NK-92 treated with Interleukin-12 subunit alpha and Interleukin-12 subunit beta, amount 100 ng/mL, for 24 hours (cell line): ENCODE measurements around the gene SIRPG.
"Not testable (repeated sequence)": the region's sequence is repeated elsewhere in the genome, so short reads cannot be mapped to it uniquely, and the experiment has no call there.

Experiments
- DNase-seq: peaks from one replicate; lab custom pipeline; 2025; lab: John Stamatoyannopoulos, UW

SIRPG gene

DNA sequence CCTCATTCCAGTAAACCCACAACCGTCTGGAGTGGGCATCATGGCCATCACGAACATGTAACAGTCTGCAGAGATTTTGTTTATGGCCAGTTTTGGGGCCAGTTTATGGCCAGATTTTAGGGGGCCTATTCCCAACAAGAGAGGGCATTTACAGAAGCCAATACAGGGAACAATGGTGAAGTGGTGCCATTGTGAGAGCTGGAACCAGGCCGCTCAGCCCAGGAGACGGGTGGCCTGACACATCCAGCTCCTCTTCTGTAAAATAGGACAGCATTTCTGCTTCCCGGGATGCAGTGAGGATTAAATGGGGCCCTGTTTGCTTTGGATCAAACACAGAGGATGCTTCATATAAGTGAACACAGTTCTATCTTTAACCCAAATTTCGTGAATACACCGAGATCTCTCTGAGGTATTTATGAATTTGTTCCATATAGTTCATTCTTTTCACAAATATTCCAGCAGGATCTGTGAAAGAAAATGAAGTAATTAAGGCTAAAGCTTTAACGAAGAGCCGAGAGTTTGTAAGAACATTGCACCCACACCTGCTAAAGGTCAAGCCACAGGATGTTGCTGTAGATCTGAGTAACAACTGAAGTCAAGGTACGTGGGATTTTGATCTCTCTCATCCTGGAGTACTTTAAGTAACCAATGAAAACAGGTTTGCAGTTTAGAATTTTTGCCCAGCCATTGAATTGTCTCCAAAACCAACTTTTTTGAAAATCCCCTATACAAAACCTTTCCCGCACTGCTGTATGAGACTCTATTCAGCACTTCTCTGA, 14.5 kb upstream of the SIRPG start:
- DNase-seq = no peak

DNA sequence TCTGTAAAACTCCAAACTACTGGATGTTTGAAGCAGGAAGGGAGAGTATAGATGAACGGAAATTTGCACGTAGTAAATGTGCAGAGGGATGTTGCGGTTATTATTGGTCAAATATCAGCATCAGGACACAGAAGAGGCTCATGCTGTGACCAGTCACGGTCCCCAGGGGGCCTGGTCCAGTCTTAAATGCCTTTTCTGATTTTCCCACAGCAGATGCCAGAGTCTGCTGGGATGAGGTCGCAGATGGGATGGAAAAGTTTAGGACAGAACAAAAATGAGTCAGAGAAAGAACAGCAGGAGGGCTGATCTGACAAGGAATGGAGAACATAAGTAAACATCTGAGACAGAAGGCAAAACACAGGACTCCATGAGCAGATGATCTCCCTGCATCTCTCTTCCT, 11.7 kb upstream of the SIRPG start:
- no peak for DNase-seq

DNA sequence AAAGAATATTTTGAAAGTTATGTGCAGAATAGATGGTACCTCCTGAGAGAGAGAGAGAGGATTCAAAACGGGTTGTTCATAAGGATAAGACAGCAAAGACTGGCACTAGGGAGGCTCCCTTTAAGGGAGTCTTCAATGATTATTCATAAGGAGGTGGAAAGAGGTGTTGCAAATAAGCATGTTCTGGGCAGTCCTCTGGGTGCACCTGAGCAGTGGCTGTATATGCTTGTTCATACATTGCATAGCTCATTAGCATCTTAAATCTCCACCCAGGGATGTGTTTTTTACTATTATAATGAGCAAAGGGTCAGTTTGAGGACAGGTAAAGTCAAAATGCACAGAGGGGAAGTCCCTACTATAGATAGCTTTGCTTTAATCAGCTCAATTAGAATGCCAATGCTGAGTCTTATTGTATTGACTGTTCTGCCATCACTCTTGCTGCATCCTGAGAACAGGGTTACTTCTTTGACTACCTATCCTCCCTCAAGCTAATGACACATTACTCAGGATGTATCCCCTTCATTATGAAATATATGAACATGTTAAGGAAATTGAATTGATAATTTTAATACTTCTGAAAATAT, 10.0 kb upstream of the SIRPG start:
- no peak for DNase-seq

DNA sequence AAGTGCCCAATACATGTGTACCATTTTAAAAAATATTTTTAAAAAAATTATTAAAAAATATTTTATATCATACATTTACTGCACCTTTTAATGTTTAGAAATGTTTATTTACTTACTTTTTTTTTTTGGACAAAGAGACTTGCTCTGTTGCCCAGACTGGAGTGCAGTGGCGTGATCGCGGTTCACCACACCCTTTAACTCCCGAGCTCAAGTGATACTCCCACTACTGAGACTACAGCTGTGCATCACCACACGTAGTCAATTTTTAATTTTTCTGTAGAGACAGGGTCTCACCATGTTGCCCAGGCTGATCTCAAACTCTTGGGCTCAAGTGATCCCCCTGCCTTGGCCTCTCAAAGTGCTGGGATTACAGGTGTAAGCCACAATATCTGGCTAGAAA, 9.2 kb upstream of the SIRPG start:
- no peak for DNase-seq

DNA sequence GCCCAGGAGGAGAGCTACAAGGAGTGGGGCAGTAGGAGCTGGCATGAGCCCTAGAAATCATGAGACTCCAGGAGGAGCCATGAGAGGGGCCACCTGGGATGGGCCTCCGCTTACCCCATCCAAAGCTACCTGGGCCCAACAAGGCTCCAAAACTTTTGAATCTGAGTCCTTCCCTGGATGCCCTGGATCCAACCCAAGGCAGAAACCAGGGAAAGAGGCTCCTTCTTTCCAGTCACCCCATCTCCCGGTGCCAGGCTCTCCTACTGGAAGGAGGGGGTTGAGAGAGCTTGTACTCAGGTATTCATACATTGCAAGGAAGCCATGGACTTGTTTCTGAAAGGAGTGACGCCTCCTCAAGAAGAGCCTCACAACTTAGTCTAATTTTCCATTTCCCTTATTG, 7.8 kb upstream of the SIRPG start:
- no peak for DNase-seq

DNA sequence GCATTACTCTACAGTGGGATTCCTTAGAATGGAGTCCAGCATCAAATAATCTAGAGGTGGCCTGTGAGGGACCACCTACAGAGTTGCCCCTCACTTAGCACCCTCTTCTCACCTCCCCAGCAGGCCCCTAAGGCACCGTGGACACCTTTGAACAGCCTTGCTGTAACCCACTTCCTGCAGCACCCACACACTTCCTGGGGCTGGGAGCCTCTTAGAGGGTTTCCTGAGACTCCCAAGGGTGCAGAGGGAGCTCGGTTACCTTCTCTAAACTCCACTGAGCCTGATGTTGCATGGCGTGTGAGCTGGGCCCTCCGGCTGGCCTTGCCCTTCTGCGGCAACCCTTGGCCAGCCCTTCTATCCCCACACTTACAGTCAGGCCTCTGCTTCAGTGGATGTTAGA, 7.3 kb upstream of the SIRPG start:
- peak; percentile 60 for DNase-seq

DNA sequence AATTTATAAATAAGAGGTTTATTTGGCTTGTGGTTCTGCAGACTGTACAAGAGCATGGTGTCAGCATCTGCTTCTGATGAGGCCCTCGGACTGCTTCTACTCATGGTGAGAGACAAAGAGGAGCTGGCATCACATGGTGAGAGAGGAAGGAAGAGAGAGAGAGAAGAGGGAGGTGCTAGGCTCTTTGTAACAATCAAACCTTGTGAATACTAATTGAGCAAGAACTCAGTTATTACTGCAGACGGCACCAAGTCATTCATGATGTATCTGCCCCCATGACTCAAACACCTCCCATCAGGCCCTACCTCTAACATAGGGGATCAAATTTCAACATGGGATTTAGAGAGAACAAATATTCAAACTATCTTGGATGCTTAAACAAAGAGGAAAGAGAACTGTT, 6.3 kb upstream of the SIRPG start:
- DNase-seq = no peak

DNA sequence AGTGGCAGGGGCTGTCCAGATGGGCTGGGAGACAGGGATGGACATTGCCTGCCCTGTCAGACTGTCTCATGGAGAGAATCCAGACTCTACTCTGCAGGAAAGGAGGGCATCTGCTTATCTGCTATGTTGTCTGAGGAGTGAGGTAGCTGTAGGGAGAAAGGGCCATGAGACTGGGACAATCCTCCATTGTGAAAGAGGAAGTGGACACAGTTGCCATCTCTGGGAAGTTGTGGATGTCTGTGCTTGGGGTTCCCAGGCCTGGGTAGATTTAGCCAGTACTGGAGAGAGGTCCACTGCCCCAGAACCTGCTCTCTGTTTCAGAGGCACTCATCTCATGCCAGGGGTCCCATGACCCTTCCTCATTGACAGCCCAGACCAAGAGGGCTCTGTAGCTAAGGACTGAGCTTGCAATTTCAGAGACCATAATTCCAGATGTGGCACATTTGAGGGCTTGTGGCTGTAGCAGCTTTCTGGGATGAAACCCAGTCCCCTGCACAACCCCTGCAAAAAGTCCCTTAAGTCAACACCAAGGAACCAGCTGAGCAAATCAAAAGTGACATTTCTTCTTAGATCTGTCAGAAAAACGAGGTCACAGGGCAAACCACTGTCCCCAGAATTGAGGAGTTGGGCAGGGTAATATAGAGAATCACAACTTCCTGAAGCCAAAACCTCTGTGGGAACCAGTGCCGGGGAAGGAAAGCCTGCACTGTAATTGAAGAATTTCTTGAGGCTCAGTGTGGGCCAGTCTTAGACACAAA, 4.1 kb upstream of the SIRPG start:
- DNase-seq = no peak

DNA sequence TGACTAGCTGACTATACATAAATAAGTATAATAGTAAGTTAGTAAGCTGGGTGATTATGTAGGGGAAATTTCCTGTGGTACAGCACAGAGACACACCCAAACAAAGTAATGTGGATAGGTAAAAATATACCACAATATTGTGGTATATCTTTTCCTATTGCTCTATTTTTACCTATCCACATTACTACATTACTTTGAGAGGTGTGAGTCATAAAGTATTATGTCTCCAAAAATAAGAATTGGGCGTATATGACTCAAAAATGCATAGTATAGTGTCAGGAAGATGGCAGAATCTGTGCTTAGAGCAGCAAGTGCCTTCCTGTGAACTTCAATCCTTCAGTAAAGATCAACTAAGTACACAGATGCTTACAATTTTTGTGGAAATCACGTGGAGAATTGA, 2.7 kb upstream of the SIRPG start:
- no peak for DNase-seq

DNA sequence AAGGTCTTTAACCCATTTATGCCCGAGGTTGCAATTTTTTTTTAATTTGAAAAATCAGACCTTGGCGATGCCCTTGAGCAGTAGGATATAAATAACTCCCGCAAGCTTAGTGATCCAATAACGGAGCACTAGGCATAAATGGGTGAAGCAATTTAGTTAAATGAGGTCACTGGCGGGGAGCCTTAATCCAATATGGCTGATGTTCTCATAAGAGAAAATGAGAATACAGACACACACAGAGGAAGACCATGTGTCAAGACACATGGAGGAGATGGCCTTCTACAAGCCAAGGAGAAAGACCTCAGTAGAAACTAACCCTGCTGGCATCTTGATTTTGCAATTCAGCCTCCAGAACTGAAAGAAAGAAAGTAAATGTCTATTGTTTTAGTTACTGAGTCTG, 735 bp downstream of the SIRPG start:
- no peak for DNase-seq

DNA sequence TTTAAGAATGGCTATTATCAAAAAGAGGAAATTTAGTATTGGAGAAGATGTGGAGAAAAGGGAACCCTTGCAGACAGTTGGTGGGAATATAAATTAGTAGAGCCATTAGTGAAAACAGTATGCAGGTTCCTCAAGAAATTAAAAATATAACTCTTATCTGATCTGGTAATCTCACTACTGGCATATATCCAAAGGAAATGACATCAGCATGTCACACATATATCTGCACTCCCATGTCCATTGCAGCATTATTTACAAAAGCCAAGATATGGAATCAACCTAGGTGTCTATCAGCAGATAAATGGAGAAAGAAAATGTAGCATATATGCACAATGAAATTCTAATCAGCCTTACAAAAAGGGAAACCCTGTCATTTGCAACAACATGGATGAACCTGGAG, 2.6 kb downstream of the SIRPG start:
- DNase-seq = no peak

DNA sequence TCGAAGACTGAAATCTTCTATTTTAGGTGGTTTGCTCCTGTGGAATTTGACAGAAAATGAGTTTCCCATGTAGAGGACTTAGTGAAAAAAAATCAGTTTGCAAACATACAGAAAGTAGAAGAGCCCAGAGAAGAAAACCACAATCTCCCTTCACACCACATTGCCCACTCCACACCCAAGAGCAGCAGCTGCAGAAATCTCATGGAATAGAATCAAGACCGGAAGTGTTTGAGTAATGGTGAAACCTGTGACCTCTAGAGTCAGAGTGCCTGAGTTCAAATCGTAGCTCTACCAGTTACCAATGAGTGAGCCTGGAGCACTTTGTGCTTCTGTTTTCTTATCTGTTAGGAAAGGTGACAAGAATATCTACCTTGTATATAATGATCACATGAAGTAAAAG, 4.6 kb downstream of the SIRPG start:
- no peak for DNase-seq

DNA sequence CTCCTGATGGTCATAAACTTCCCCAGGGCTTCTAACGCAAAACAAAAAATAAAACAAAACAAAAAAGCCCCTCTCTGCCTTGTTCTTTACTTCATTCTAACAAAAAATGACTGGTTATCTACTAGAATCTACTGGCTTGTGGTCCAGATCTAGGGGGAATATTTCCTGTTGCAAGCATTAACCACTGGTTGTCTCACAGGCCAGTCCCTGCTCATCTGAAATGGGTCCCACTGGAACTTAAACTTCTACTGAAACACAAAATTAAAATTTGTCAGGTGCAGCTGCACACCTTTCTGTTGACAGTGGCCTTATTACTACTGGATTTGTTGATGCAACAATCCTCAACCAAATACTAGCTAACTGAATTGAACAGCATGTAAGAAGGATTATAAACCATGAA, 5.5 kb downstream of the SIRPG start:
- DNase-seq = no peak

DNA sequence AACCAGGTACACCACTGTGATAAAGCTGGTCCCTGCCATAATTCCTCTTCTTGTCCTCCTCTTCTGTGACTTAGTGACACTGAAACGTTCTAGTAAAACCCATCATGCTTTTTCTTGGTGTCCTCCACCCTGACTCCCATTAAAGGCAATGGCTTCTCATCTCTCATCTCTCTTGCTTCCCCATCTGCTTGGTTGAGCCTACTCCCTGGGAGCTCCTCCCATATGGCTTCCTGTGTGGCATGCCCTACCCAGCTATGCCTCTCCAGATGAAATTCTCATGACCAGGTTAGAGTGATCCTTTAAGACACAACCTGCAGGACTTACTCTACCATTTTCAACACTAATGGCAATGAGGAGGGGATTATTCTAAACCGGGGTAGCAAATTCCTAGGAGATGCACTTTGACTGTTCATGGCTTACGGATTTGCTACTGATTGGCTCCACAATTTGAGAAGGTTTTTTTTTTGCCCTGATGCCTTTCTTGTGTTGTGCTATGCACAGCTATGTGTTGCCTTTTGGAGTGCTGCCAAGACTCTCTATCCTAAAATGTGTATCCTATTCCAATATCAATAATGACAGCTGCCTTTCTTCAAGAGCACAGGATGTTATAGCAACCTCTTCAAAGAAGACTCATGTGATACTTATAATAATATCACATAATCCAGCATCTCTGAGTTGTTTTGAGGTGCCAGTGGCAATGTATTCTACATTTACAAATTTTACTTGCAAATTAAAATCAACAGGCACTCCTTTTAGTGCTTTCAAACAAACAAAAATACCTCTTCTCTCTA, 6.1 kb downstream of the SIRPG start:
- no peak for DNase-seq

DNA sequence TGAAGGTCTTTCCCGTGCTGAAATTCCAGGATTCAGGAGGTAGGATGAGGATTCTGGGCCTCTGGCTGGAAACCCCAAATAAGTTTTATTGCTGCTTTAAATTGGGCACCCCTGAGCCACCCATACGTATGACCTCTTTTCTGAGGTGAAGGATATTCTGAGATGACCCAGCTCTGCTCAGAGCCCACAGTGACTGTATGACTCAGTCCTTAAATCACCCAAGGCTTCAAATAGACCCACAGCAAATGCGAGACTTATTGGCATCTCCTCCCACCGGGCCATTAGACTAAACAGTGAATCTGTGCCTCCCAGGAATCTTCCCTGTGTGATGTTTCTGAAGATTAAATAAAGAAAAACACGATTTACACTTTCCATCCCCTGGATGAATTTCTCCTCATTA, 9.5 kb downstream of the SIRPG start:
- DNase-seq = no peak

DNA sequence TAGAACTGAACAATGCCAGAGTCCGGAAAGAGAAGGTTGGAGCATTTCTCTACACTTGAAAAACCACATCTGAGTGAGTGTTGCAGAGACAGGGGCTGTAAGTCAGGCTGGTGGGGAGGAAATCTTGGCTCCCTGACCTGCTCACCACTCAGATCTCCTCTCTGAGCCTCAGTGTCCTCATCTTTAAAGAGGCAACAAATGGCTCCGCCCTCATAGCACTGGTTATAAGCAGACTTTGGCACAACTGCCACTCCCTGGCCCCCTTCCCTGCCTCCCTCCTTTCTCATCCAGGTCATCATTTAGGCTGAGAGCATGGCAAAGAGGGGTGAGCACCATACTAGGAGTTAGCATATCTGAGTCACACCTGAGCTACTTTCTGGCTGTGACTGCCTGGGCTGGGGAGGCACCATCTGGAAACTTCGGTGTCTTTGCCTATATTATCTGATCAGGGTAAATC, 10.6 kb downstream of the SIRPG start:
- no peak for DNase-seq

DNA sequence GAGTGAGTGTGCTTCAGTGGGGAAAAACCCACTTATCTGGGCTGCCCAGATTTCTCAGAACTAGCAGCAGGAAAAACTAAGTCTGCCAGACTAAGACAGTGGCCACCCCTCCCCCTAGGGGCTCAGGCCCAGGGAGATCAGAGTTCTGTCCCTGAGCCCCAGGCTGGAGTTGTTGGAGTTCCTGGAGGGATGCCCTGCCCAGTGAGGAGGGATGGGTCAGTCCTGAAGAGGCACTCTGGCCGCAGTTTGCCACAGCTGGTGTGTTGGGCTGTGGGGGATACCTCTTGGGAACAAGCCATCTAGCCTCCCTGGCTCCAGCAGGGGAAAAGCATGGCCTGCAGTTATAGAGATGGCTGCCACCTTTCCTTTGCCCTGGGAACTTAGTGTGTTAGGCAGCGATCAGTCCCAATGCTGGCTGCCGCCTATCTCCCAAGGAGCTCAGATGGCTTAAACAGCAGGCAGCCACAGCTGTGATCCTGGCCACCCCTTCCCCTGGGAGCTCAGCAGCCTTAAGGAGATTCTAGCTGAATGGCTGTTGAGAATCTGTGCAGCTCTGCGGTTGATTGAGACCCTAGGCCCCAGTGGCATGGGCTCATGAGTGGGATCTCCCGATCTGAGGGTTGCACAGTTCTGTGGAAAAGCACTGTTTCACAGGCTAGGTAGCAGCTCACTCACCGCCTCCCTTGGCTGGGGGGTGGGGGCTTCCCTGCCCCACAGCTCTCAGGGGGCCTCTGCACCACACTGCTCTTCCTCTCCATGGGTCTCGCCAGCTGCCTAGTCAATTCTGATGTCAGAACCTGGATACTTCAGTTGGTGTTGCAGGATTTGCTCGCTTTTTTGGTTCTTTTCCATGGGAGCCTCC, 13.2 kb downstream of the SIRPG start:
- DNase-seq = no peak

DNA sequence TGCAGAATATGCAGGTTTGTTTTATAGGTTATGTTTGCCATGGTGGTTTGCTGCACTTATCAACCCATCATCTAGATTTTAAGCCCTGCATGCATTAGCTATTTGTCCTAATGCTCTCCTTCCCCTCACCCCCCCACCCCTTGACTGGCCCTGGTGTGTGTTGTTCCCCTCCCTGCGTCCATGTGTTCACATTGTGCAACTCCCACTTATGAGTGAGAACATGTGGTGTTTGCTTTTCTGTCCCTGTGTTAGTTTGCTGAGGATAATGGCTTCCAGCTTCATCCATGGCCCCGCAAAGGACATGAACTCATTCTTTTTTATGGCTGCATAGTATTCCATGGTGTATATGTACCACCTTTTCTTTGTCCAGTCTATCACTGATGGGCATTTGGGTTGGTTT, 18.9 kb downstream of the SIRPG start:
- not testable (repeated sequence) for DNase-seq

DNA sequence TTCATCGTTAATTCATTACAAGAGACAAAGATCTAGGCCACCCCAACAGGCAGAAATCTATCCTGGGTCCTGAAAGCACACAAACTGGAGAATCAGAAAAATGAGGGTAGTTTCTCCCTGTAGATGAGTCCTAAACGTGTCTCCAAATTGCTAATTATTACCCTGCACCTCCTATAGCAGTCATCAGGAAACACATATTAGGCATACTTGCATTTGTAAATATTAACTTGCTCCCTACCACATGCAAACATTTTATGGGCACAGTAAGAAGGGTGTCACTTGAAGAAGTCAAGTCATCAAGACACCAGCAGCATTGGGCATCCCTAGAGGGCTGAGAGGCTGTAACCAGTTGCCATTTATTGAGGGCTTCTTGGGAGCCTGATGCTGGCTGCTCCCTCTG, 19.8 kb downstream of the SIRPG start:
- DNase-seq = no peak

DNA sequence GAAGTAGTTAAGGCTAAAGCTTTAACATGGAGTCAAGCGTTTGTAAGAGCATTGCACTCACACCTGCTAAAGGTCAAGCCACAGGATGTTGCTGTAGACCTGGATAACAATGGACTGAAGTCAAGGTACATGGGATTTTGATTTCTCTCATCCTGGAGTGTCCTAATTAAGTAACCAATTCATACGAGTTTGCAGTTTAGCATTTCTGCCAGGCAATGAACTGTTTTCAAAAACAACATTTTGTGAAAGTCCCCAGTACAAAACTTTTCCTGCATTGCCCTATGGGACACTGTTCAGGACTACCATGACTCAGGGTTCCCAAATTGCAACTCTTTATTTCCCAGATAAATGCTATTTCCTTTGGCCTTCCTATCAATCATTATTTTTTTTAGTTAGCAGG, 20.4 kb downstream of the SIRPG start:
- DNase-seq = no peak

DNA sequence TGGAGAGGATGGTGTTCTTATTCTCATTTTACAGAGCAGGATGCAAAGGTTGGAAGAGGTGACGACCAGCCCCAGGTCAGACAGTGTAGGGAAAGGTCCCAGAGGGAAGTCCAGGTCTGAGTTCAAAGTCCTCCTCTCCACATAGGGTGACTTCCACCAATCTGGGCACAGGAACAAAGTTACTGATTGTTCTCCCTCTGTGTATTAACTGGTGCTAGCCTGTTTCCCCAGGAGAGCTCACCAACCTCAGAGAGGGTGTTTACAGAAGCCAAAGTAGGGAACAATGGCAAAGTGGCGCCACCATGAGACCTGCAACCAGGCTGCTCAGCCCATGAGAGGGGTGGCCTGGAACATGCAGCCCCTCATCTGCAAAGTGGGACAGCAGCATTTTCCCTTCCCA, 21.0 kb downstream of the SIRPG start:
- no peak for DNase-seq
